NCI-H2029 (cell line): ENCODE measurements around the gene TMEM117.

Experiments
- DNase-seq: peaks from one replicate; lab custom pipeline; 2025; lab: John Stamatoyannopoulos, UW

The TMEM117 gene

DNA sequence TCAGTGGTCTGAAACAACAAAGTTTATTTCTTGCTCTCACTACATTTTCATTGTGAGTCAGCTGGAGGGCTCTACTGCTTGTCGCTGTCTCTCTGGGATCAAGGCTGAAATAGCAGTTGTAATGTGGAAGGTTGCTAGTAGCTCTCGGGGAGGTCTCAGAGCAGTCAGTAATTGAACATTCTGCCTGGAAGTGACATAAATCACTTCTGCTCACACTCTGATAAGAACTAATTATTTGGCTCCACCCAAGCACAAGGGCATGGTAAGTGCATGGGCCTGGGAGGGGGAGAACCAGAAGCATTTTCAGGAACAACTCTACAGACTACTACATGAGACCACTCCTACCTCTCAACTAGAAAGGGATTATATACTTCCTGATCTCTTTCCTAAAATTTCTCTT, 128.2 kb downstream of the TMEM117 start:
- DNase-seq: no peak

GRCh38 chr12:43964961-43965360, 129.1 kb downstream of the TMEM117 start:
- no peak for DNase-seq

GRCh38 chr12:43965899-43966298, 130.0 kb downstream of the TMEM117 start:
- DNase-seq: no peak

DNA sequence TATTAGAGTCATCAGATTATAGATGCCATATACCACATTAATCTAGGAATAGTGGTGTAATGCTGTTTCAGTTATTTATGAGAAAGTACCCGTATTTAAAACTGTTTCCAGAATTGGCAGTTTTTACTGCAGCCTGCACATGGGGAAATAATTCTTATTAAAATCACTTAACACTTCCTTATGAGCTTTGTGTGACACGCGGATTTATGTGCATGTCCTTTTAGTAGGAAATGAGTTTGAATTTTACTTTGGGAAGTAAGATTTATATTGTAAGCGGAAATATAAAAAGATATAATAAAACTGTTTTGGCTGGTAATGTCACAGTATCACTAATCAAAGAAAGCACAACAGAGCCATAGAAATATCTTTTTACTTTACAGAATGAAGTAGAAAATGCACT, 132.9 kb downstream of the TMEM117 start:
- DNase-seq: no peak

DNA sequence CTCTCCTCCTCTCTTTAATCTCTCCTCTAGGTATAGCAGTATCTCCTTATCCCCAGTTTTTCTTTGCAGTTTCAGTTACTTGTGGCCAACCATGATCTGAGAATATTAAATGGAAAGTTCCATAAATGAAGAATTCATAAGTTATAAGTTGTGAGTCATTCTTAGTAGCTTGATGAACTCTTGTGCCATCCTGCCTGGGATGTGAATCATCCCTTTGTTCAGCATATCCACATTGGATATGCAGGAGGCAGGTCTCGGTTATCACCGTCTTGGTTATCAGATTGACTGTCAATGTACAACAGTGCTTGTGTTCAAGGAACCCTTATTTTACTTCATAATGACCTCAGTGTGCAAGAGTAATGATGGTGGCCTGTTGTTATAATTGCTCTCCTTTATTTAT, 134.0 kb downstream of the TMEM117 start:
- DNase-seq: no peak

DNA sequence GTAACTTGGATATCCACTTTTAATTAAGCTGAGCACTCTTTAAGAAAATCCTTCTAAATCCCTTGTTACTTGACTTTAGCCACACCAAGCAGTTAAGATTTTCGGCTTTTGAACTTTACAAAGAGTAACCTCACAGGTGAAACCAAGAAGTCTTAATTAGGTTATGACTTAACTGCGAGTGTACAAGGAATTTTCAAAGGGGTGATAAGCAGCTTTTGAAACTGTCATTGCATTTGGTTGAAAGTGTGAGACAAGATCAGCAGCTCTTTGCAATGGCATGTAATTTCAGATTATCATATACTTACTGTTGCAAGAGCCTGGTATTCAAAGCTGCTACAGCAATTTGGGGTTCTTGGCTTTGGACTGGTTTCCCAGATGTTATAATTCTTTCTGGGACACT, 137.5 kb downstream of the TMEM117 start:
- no peak for DNase-seq

DNA sequence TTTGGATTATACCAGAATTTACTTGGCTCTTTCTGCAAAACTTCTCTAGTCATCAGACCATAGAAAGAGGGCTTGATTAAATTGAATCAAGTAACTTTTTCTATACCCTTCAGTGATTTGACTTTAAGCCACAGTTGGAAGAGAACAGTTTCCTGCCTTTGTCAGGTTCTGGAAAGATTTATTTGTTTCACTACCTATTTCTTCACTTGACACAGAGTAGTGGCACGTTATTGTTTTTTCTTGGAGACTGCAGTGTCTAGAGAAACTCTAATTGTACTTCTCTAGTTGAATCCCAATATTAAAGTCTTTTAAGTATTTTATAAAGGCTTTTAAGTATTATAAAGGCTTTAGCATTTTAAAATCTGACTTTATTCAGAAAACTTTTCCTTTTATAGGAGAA, 138.1 kb downstream of the TMEM117 start:
- no peak for DNase-seq

GRCh38 chr12:43976027-43976426, 140.1 kb downstream of the TMEM117 start:
- DNase-seq: no peak

GRCh38 chr12:43978556-43978955, 142.7 kb downstream of the TMEM117 start:
- no peak for DNase-seq

DNA sequence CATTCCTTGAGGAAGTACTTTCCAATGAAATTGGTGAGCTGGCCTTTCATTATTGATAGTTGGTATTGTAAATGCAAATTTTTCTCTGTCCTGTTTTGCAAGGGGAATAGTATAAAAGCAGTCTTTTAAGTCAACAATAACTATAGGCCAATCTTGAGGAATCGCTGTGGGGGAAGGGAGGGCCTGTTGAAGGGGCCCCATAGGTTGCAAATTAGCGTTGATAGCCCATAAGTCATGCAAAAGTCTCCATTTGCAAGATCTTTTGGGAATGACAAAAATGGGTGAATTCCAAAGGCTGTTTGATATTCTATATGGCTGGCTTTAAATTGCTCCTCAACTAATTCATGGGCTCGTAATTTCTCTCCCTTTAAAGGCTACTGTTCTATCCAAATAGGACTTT, 143.6 kb downstream of the TMEM117 start:
- DNase-seq: no peak

DNA sequence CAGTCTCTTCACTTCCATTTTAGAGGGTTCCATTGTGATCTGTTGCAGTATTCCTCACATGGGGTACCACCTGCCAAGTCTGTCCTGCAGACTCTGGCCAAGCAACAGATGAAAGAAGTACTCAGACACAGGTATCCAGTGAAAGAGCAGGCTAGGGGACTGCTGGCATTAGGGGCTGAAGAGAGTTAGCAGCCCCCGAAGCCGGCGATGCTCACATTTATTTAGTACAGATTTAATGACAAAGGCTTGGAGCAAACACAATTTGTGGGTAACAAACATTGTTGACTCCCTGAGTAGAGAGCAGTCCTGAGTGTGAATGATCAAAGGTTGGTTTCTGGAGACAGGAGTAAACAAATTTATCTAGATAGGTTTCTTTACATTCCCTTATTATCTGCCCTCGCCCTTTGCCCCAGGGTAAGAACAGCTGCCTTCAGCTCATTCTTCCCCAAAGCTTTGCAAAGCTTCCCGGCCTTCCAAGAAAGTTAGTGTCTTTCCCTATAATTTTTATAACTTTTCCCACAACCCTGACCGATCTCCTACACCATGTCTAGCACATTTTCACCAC, 144.8 kb downstream of the TMEM117 start:
- no peak for DNase-seq

GRCh38 chr12:43981726-43982125, 145.8 kb downstream of the TMEM117 start:
- no peak for DNase-seq

DNA sequence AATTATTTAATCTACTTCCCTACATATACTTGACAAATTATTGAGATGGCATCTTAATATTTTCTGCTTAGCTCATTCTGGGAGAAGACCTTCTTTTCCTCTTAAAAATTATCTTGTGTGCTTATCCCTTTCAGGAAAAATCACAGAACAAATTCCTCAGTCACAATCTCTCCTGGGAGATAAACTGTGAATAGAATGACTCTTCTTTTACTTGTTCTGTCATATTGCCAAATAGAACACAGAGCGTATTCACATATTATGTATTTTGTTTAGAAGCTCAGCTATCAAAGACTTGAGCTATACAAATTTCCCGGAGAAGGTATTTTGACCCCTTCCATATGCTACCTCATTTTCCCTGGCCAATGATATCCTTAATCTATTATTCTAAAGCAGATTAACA, 146.7 kb downstream of the TMEM117 start:
- no peak for DNase-seq

- DNase-seq: no peak
These were observed 153.1 kb downstream of the TMEM117 start for GRCh38 chr12:43988838-43989560.

GRCh38 chr12:43992856-43993255, 157.0 kb downstream of the TMEM117 start:
- no peak for DNase-seq

- no peak for DNase-seq
These were observed 164.6 kb downstream of the TMEM117 start for GRCh38 chr12:44000309-44000952.

DNA sequence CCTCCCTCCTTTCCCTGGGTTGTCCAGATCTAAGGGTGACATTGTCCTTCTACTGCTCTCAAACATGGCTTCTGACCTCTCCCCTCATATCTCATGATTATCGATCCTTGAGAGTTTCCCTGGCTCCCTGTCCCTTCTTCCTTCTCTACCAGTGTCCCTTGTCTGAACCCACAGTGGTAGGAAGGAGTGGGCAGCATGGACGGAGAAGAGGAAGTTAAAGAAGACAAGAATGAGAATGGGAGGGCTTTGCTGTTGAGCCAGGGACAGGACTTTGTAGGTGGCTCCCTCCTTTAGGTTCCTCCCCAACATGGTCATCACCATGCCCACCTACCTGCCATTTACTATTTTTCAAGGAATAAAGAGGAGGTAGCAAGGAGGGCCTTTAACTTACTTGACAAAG, 166.7 kb downstream of the TMEM117 start:
- DNase-seq: no peak

GRCh38 chr12:44003721-44004120, 167.8 kb downstream of the TMEM117 start:
- DNase-seq: no peak

DNA sequence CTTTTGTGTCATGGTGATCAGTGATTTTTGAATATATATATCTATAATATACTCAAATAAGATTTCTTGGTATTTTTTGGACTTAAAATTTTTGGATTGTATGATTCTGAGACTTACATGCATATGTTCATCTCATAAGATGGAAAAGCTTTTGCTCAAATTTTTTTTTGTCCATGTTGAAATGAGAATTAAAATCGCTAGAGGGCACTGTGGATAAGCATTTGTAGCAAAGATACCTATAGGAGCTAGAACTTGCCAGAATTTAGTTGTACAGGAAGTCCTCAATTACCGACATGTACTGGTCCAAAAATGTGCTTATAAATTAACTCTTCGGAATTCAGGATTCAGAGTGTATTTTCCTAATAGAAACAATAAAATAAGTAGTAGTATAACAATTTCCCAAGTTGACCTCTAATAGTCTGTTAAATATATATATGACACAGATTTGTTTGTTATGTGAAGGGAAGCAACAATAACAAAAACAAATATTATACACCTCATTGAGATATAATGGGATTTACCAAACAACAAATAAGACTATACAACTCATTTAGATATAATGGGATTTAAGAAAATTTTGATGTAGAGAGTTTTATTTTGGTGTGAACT, 179.6 kb downstream of the TMEM117 start:
- DNase-seq: no peak

- DNase-seq: no peak
These were observed 181.3 kb downstream of the TMEM117 start for GRCh38 chr12:44017216-44017615.

DNA sequence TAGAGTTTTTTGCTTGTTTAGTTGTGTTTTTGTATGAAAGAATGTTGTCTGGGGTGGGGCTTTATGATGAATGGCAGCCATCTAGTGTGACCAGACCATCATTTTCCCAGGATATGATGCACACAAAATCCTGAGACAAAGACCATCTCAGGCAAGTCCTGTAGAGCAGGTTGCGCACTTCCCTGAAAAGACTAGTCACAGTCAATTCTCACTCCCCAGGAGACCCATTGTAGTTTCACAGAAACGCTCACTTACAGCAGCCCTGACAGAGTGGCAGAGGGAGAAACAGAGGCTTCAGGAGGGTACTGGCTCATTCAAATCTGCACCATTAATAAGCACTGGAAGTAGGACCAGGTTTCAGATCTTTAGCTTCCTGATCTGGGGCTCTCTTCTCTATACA, 183.2 kb downstream of the TMEM117 start:
- DNase-seq: no peak

DNA sequence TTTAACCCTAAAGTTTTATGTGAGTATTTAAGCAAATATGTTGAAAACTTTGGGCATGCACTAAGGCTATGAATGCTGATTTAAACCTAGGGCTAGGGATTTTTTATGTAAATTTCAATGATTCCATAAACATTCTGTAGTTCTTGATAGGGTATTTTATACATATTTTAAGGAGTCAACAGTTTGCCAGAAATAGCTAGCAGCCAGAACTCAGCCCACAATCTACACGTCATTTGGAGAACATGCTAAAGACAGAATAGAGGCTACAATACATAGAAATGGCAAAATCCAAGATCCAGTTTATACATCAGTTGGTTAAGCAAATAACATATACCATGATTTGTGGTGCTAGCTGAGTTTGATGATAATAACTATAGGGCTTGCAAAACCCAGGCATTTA, 184.7 kb downstream of the TMEM117 start:
- no peak for DNase-seq

DNA sequence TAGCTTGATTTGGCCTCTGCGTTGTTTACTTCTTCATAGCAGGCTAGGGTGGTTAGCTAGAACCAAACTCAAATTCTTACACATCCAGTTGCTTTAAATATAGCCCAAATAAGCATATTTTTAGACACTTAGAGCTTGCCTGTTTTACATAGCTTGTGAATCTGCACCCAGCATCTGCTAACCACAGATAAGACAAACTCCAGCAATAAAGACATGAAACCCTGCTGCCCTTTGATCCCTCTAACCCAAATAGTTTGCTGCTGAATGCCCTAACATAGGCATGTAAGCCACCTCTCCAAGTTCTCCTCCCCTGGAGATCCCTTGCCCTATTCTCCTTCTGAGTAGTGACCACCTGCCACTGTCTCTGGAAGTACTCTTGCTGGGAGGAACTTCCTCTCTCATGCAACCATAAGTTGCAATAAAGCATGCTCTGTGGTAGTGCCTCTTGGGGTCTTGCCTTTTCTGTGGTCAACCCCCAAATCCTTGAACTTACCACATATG, 185.6 kb downstream of the TMEM117 start:
- no peak for DNase-seq
